RPMI8226 (cell line): ENCODE results near the gene HMGA1.
"Not testable (repeated sequence)": the region's sequence is repeated elsewhere in the genome, so short reads cannot be mapped to it uniquely, and the experiment has no call there.

ENCODE experiments used
- DNase-seq: peaks from one replicate; pipeline ENCODE4 v3.0.0-alpha.2; 2015

The HMGA1 gene

GRCh38 chr6:34240329-34241248, 3.9 kb downstream of the HMGA1 start:
- DNase-seq = no peak

GRCh38 chr6:34241351-34242215, 4.9 kb downstream of the HMGA1 start:
- DNase-seq = no peak

- DNase-seq = no peak
Observed at GRCh38 chr6:34242252-34243130, 5.8 kb downstream of the HMGA1 start.

- no peak for DNase-seq
Observed at GRCh38 chr6:34243131-34243771, 6.6 kb downstream of the HMGA1 start.

GRCh38 chr6:34243901-34244884, 7.5 kb downstream of the HMGA1 start:
- no peak for DNase-seq

- not testable (repeated sequence) for DNase-seq
Observed at GRCh38 chr6:34245032-34245760, 8.5 kb downstream of the HMGA1 start.

- DNase-seq = not testable (repeated sequence)
Observed at GRCh38 chr6:34245761-34246140, 9.1 kb downstream of the HMGA1 start.

- no peak for DNase-seq
Observed at GRCh38 chr6:34246249-34246562, 9.5 kb downstream of the HMGA1 start.

GRCh38 chr6:34246563-34247391, 10.1 kb downstream of the HMGA1 start:
- DNase-seq = peak; percentile 56

- DNase-seq = no peak
Observed at GRCh38 chr6:34247481-34248197, 11.0 kb downstream of the HMGA1 start.

- peak; percentile 59 for DNase-seq
Observed at GRCh38 chr6:34248198-34248726, 11.6 kb downstream of the HMGA1 start.

GRCh38 chr6:34248727-34249468, 12.2 kb downstream of the HMGA1 start, which contains the start of gene SMIM29:
Gene SMIM29 (minus strand): TSS chr6:34249006. CDS start chr6:34247791, 1,215 bp downstream.
- DNase-seq = peak; percentile 95

- DNase-seq = no peak
Observed at GRCh38 chr6:34249469-34250261, 13.0 kb downstream of the HMGA1 start.

GRCh38 chr6:34252395-34252794, 15.7 kb downstream of the HMGA1 start:
- DNase-seq = not testable (repeated sequence)

GRCh38 chr6:34259529-34260069, 22.9 kb downstream of the HMGA1 start:
- DNase-seq = no peak

GRCh38 chr6:34260576-34261267, 24.0 kb downstream of the HMGA1 start:
- no peak for DNase-seq
